NCI-H446 (cell line): Measurements from ENCODE around the gene SCYGR1.
"Not testable (repeated sequence)": the region's sequence is repeated elsewhere in the genome, so short reads cannot be mapped to it uniquely, and the experiment has no call there.

ENCODE experiments used
- DNase-seq, 2 experiments: peaks; one replicate each; lab custom pipeline; 2025; lab: John Stamatoyannopoulos, UW

The SCYGR1 gene

GRCh38 chr2:227402959-227403358 is 15.2 kb upstream of the SCYGR1 start:
- DNase-seq = no peak

- no peak for DNase-seq
These were observed 14.6 kb upstream of the SCYGR1 start for GRCh38 chr2:227402321-227402720.

- DNase-seq = no peak
These were observed 13.8 kb upstream of the SCYGR1 start for GRCh38 chr2:227401550-227401949.

GRCh38 chr2:227398684-227399670 is 11.2 kb upstream of the SCYGR1 start:
- DNase-seq = no peak

GRCh38 chr2:227397562-227397961 is 9.8 kb upstream of the SCYGR1 start:
- no peak for DNase-seq

- DNase-seq = no peak
These were observed 7.8 kb upstream of the SCYGR1 start for GRCh38 chr2:227395556-227395955.

- no peak for DNase-seq
These were observed 6.7 kb upstream of the SCYGR1 start for GRCh38 chr2:227394401-227394800.

GRCh38 chr2:227390468-227391256 is 2.9 kb upstream of the SCYGR1 start:
- DNase-seq = no peak

GRCh38 chr2:227389661-227390060 is 1.9 kb upstream of the SCYGR1 start:
- DNase-seq = no peak

GRCh38 chr2:227389231-227389630 is 1.5 kb upstream of the SCYGR1 start:
- no peak for DNase-seq

GRCh38 chr2:227388537-227389011 is 825 bp upstream of the SCYGR1 start:
- no peak for DNase-seq

- no peak for DNase-seq
These were observed 1.1 kb downstream of the SCYGR1 start for GRCh38 chr2:227386630-227387029.

GRCh38 chr2:227383686-227384085 is 4.1 kb downstream of the SCYGR1 start:
- no peak for DNase-seq

- not testable (repeated sequence) for DNase-seq
These were observed 5.4 kb downstream of the SCYGR1 start for GRCh38 chr2:227382241-227382835.

GRCh38 chr2:227379095-227379494 is 8.7 kb downstream of the SCYGR1 start, which contains the start of gene TM4SF20:
TM4SF20 (minus strand) TSS chr2:227379306; CDS start chr2:227379268, 38 bp downstream.
- DNase-seq = no peak

- no peak for DNase-seq
These were observed 9.4 kb downstream of the SCYGR1 start for GRCh38 chr2:227378371-227378782.

- DNase-seq = no peak
These were observed 10.0 kb downstream of the SCYGR1 start for GRCh38 chr2:227377467-227378351.

GRCh38 chr2:227376656-227377396 is 10.9 kb downstream of the SCYGR1 start:
- DNase-seq = no peak

- DNase-seq = no peak
These were observed 13.6 kb downstream of the SCYGR1 start for GRCh38 chr2:227374158-227374557.

GRCh38 chr2:227373389-227373788 is 14.4 kb downstream of the SCYGR1 start:
- no peak for DNase-seq
